HepG2 (cell line): ENCODE results near the gene ARPC1A. TPM values are rescaled to one million over a fixed set of nuclear protein-coding genes. Genes with fewer than 3 reads are reported as not detected.

ENCODE experiments used
- DNMT1 ChIP-seq: sonication (generic); formaldehyde crosslinking; IDR thresholded peaks from 2 replicates; pipeline ENCODE4 v1.5.1; 2020; ENCODE audit warnings: mild to moderate bottlenecking, missing genetic modification reagents
- DNMT3B ChIP-seq: conservative IDR thresholded peaks from 2 replicates; pipeline ENCODE4 v1.6.1; 2016; ENCODE audit warnings: missing biosample characterization, control low read depth
- ERF ChIP-seq: IDR thresholded peaks from 2 replicates; pipeline ENCODE4 v1.6.1; 2018; ENCODE audit warnings: missing biosample characterization, missing genetic modification reagents
- GATA4 ChIP-seq: sonication (generic); IDR thresholded peaks from 2 replicates; pipeline ENCODE4 v1.6.1; 2016; ENCODE audit warnings: antibody characterized with exemption, low read depth, borderline replicate concordance
- HDAC6 ChIP-seq: fragments of 200-600 bp; sonication (generic); IDR thresholded peaks from 2 replicates; pipeline ENCODE4 v1.7.0; 2017; ENCODE audit warnings: mild to moderate bottlenecking, antibody characterized with exemption, low read length, low read depth
- ISX ChIP-seq: sonication (generic); formaldehyde crosslinking; conservative IDR thresholded peaks from 2 replicates; pipeline ENCODE4 v1.5.0; 2020; ENCODE audit warnings: missing genetic modification reagents
- JUNB ChIP-seq: sonication (generic); formaldehyde crosslinking; IDR thresholded peaks from 2 replicates; pipeline ENCODE4 v1.8.0; 2022; ENCODE audit warnings: missing genetic modification reagents, mild to moderate bottlenecking, borderline replicate concordance
- MBD4 ChIP-seq: IDR thresholded peaks from 2 replicates; pipeline ENCODE4 v1.6.1; 2012; ENCODE audit warnings: low read length, inconsistent platforms, borderline replicate concordance
- MED1 ChIP-seq: sonication (generic); formaldehyde crosslinking; IDR thresholded peaks from 2 replicates; pipeline ENCODE4 v1.4.0; 2020; ENCODE audit warnings: missing genetic modification reagents
- MXD3 ChIP-seq: IDR thresholded peaks from 2 replicates; pipeline ENCODE4 v1.6.1; 2016; ENCODE audit warnings: mild to moderate bottlenecking, missing biosample characterization, missing genetic modification reagents
- NR3C1 ChIP-seq: sonication (generic); formaldehyde crosslinking; IDR thresholded peaks from 2 replicates; pipeline ENCODE4 v1.4.0; 2020; ENCODE audit warnings: missing genetic modification reagents
- PAX8 ChIP-seq: sonication (generic); formaldehyde crosslinking; IDR thresholded peaks from 2 replicates; pipeline ENCODE4 v1.8.0; 2022; ENCODE audit warnings: mild to moderate bottlenecking, missing genetic modification reagents, borderline replicate concordance
- SALL2 ChIP-seq: sonication (generic); formaldehyde crosslinking; IDR thresholded peaks from 2 replicates; pipeline ENCODE4 v1.8.1; 2023; ENCODE audit warnings: mild to moderate bottlenecking, missing genetic modification reagents, inconsistent platforms
- SOX6 ChIP-seq, 2 experiments: fragments of 450-650 bp in 1 of 2; sonication (generic) in 1 of 2; formaldehyde crosslinking in 1 of 2; IDR thresholded peaks; 2 replicates each; pipeline versions ENCODE4 v1.4.0 to v1.6.1; 2017 to 2020; ENCODE audit warnings: antibody characterized with exemption in 1 of 2, mild to moderate bottlenecking in 1 of 2, missing genetic modification reagents in 1 of 2
- ZBED4 ChIP-seq: sonication (generic); formaldehyde crosslinking; IDR thresholded peaks from 2 replicates; pipeline ENCODE4 v1.4.0; 2020; ENCODE audit warnings: missing genetic modification reagents, borderline replicate concordance
- ZBTB34 ChIP-seq: sonication (generic); formaldehyde crosslinking; IDR thresholded peaks from 2 replicates; pipeline ENCODE4 v1.8.0; 2022; ENCODE audit warnings: mild to moderate bottlenecking, missing genetic modification reagents
- ZFP41 ChIP-seq: sonication (generic); formaldehyde crosslinking; IDR thresholded peaks from 2 replicates; pipeline ENCODE4 v1.4.0; 2020; ENCODE audit warnings: mild to moderate bottlenecking, missing genetic modification reagents, borderline replicate concordance
- ZNF17 ChIP-seq: sonication (generic); formaldehyde crosslinking; IDR thresholded peaks from 2 replicates; pipeline ENCODE4 v1.5.0; 2020; ENCODE audit warnings: mild to moderate bottlenecking, missing genetic modification reagents
- ZNF230 ChIP-seq: sonication (generic); formaldehyde crosslinking; IDR thresholded peaks from 2 replicates; pipeline ENCODE4 v1.4.0; 2020; ENCODE audit warnings: mild to moderate bottlenecking, missing genetic modification reagents
- ZNF232 ChIP-seq: sonication (generic); formaldehyde crosslinking; IDR thresholded peaks from 2 replicates; pipeline ENCODE4 v1.4.0; 2020; ENCODE audit warnings: missing genetic modification reagents, borderline replicate concordance
- ZNF543 ChIP-seq: sonication (generic); formaldehyde crosslinking; IDR thresholded peaks from 2 replicates; pipeline ENCODE4 v1.4.0; 2020; ENCODE audit warnings: mild to moderate bottlenecking, missing genetic modification reagents
- ZNF556 ChIP-seq: sonication (generic); formaldehyde crosslinking; IDR thresholded peaks from 2 replicates; pipeline ENCODE4 v1.4.0; 2020; ENCODE audit warnings: mild to moderate bottlenecking, missing genetic modification reagents, borderline replicate concordance
- ZNF709 ChIP-seq: sonication (generic); formaldehyde crosslinking; IDR thresholded peaks from 2 replicates; pipeline ENCODE4 v1.5.0; 2020; ENCODE audit warnings: mild to moderate bottlenecking, missing genetic modification reagents
- ZNF891 ChIP-seq: sonication (generic); formaldehyde crosslinking; IDR thresholded peaks from 2 replicates; pipeline ENCODE4 v1.5.0; 2020; ENCODE audit warnings: mild to moderate bottlenecking, missing genetic modification reagents
- polyA plus RNA-seq, 8 experiments: library from polyadenylated mRNA; depleted of rRNA in 3 of 8; stranded (reverse) in 7 of 8; unstranded in 1 of 8; fragments of >200 nt; fragmentation: Illumina TruSeq in 4 of 8; extraction: Trizol in 4 of 8; gene quantifications; 2 replicates each; pipeline versions ENCODE4 v1.2.1 to v1.2.3, GENCODE V29; 2011 to 2016; ENCODE audit warnings: low read depth in 4 of 8, missing spikeins in 1 of 8, mixed read lengths in 1 of 8; ENCODE audit not compliant: insufficient read depth in 1 of 8
- total RNA-seq, 5 experiments: library from RNA; depleted of rRNA; stranded (reverse); fragments of >200 nt; fragmentation: Illumina TruSeq; extraction: Trizol; gene quantifications; 2 replicates each; pipeline ENCODE4 v1.2.3, GENCODE V29; 2016; ENCODE audit warnings: low read depth in 1 of 5
- TF ChIP-seq, protein P1 (sequence below): sonication (generic); formaldehyde crosslinking; IDR thresholded peaks from 2 replicates; pipeline ENCODE4 v1.4.0; 2020; ENCODE audit warnings: mild to moderate bottlenecking, missing genetic modification reagents

The ARPC1A gene
- total and polyA plus RNA-seq, 2 of the 13 experiments (the other 11 are each of a cell fraction or from before 2014, with no cell fraction given) = 44.3 to 88.5 TPM

- TF ChIP-seq ZBTB34 (CRISPR knock-in tag) = no peak
- TF ChIP-seq PAX8 (CRISPR knock-in tag) = no peak
- TF ChIP-seq JUNB (CRISPR knock-in tag) = no peak
- peak; percentile 9; the same call in 1 of the 2 replicates for TF ChIP-seq SALL2 (CRISPR knock-in tag)
- no peak for TF ChIP-seq DNMT1 (CRISPR knock-in tag)
- no peak for TF ChIP-seq ZNF891 (CRISPR knock-in tag)
- TF ChIP-seq ZNF543 (CRISPR knock-in tag) = no peak
- TF ChIP-seq ZNF17 = no peak
- TF ChIP-seq ZBED4 (CRISPR knock-in tag) = no peak; the same call in 1 of the 2 replicates
- no peak for TF ChIP-seq MBD4
- TF ChIP-seq ZNF232 (CRISPR knock-in tag) = peak; percentile 51; the same call in 1 of the 2 replicates
- peak; percentile 72; the same call in 1 of the 2 replicates for TF ChIP-seq GATA4
- TF ChIP-seq ZNF709 (CRISPR knock-in tag) = no peak
- no peak for TF ChIP-seq ISX (CRISPR knock-in tag)
- TF ChIP-seq ERF (CRISPR knock-in tag) = peak; percentile 72
- no peak for TF ChIP-seq HDAC6
- TF ChIP-seq, protein P1, sequence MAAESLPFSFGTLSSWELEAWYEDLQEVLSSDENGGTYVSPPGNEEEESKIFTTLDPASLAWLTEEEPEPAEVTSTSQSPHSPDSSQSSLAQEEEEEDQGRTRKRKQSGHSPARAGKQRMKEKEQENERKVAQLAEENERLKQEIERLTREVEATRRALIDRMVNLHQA (CRISPR knock-in tag) = no peak
- no peak for TF ChIP-seq SOX6 (IDR thresholded peaks at IDR 0.05)
- no peak for TF ChIP-seq SOX6 (CRISPR knock-in tag; IDR thresholded peaks at IDR 0.05)
- no peak for TF ChIP-seq ZFP41 (CRISPR knock-in tag)
- no peak for TF ChIP-seq NR3C1
- no peak; the same call in 1 of the 2 replicates for TF ChIP-seq MXD3
- TF ChIP-seq DNMT3B (CRISPR knock-in tag) = no peak
- TF ChIP-seq ZNF230 (CRISPR knock-in tag) = no peak
- TF ChIP-seq MED1 (CRISPR knock-in tag) = no peak
- no peak for TF ChIP-seq ZNF556 (CRISPR knock-in tag)
These were observed 48.7 kb downstream of the ARPC1A start, which contains the start of gene ARPC1B (continued) for GRCh38 chr7:99374111-99375064.
